K562 (cell line): ENCODE measurements around the gene AKR1C3. TPM values are rescaled to one million over a fixed set of nuclear protein-coding genes. Genes with fewer than 3 reads are reported as not detected.

ENCODE experiments used
- ATAC-seq: fragments of 200-7000 bp; cut with Tn5 transposase; 3 replicates; pipeline ENCODE4 v1.9.1; 2020; ENCODE audit warnings: moderate library complexity
- BruUV-seq: library from RNA; stranded (reverse); fragments of 400-500 nt; replicated peaks from 2 replicates; lab custom pipeline; 2021; lab: Mats Ljungman, UMichigan
- CTCF ChIA-PET: fragments of 300-600 bp; formaldehyde crosslinking; extraction: SDS; loops from one replicate; lab custom pipeline; 2021; ENCODE audit warnings: low intra/inter-chr PET ratio; lab: Yijun Ruan, JAX
- POLR2A ChIA-PET: fragments of 300-600, 350-650 bp; sonication (Branson Sonifier 250); formaldehyde crosslinking; extraction: SDS; loops from one replicate; lab custom pipeline; 2021; ENCODE audit warnings: antibody characterized with exemption, inconsistent platforms; lab: Yijun Ruan, JAX
- DNase-seq, 4 experiments: peaks; one replicate each; pipeline versions ENCODE4 v3.0.0 to v3.0.0-alpha.2; 2011 to 2018; ENCODE audit warnings: low spot score in 3 of 4, mixed read lengths in 3 of 4; ENCODE audit errors: extremely low read depth in 1 of 4
- FAIRE-seq: peaks from 2 replicates; lab custom pipeline; 2011; peaks lifted over from hg19 to GRCh38; lab: Jason Lieb, UNC
- H2AFZ ChIP-seq: 2 replicates; pipeline ENCODE4 v1.6.0; 2011; ENCODE audit warnings: low read depth, low read length, control low read depth, inconsistent platforms
- H3K27ac ChIP-seq: fragments of 200-600 bp; 3 replicates; pipeline ENCODE4 v1.8.0; 2011; ENCODE audit warnings: low read depth, mild to moderate bottlenecking, control low read depth, inconsistent platforms, low read length, moderate library complexity, mixed read lengths; ENCODE audit errors: extremely low read depth
- H3K27me3 ChIP-seq, 2 experiments: fragments of 300-600 bp in 1 of 2; 2 replicates in 1 of 2; 3 replicates in 1 of 2; pipeline versions ENCODE4 v1.6.0 to v1.8.0; 2011; ENCODE audit warnings: inconsistent platforms in 2 of 2, low read length in 2 of 2, mild to moderate bottlenecking in 1 of 2, mixed read lengths in 1 of 2, moderate library complexity in 1 of 2; ENCODE audit not compliant: control insufficient read depth in 2 of 2, insufficient read depth in 2 of 2
- H3K36me3 ChIP-seq: fragments of 300-600 bp; 3 replicates; pipeline ENCODE4 v1.8.0; 2011; ENCODE audit warnings: mild to moderate bottlenecking, low read length, inconsistent platforms; ENCODE audit not compliant: control insufficient read depth, insufficient read depth
- H3K4me1 ChIP-seq, 2 experiments: fragments of 200-600 bp in 1 of 2; replicated peaks in 1 of 2; 2 replicates in 1 of 2; 3 replicates in 1 of 2; pipeline versions ENCODE4 v1.5.1 to v1.8.0; 2011; ENCODE audit warnings: inconsistent platforms in 2 of 2, low read length in 2 of 2, mild to moderate bottlenecking in 1 of 2, mixed read lengths in 1 of 2, moderate library complexity in 1 of 2; ENCODE audit not compliant: control insufficient read depth in 2 of 2, insufficient read depth in 2 of 2
- H3K4me2 ChIP-seq: 2 replicates; pipeline ENCODE4 v1.6.1; 2011; ENCODE audit warnings: low read length, control low read depth, inconsistent platforms, mixed read lengths; ENCODE audit not compliant: insufficient read depth
- H3K4me3 ChIP-seq: fragments of 200-600 bp; sonication (generic), shearing (Covaris generic); 2 replicates; pipeline ENCODE4 v1.5.1; 2016; ENCODE audit warnings: control low read depth, inconsistent platforms
- H3K79me2 ChIP-seq: fragments of 200-600 bp; 3 replicates; pipeline ENCODE4 v1.8.0; 2011; ENCODE audit warnings: low read length, inconsistent platforms; ENCODE audit not compliant: control insufficient read depth, insufficient read depth
- H3K9ac ChIP-seq, 2 experiments: 2 replicates each; pipeline versions ENCODE4 v1.6.0 to v1.6.1; 2011; ENCODE audit warnings: low read depth in 2 of 2, low read length in 2 of 2, control low read depth in 1 of 2, inconsistent platforms in 1 of 2, mild to moderate bottlenecking in 1 of 2, mixed read lengths in 1 of 2; ENCODE audit not compliant: insufficient read depth in 1 of 2
- H3K9me1 ChIP-seq: one replicate; pipeline ENCODE4 v1.6.0; 2011; ENCODE audit warnings: inconsistent platforms, mild to moderate bottlenecking, low read length, moderate library complexity; ENCODE audit not compliant: control insufficient read depth, insufficient read depth
- H3K9me3 ChIP-seq: replicated peaks from 2 replicates; pipeline ENCODE4 v1.5.1; 2011; ENCODE audit warnings: low read depth, low read length, inconsistent platforms; ENCODE audit not compliant: control insufficient read depth, insufficient read depth
- H4K20me1 ChIP-seq: replicated peaks from 2 replicates; pipeline ENCODE4 v1.6.1; 2011; ENCODE audit warnings: low read length, inconsistent platforms, mixed read lengths; ENCODE audit not compliant: control insufficient read depth, insufficient read depth
- HNRNPH1 ChIP-seq: fragments of 200-400 bp; formaldehyde crosslinking; optimal IDR thresholded peaks from 2 replicates; pipeline ENCODE3; 2017; ENCODE audit warnings: low read depth, mild to moderate bottlenecking, low read length, moderate library complexity
- ZC3H4 ChIP-seq: sonication (generic); formaldehyde crosslinking; IDR thresholded peaks from 2 replicates; pipeline ENCODE4 v1.9.0; 2021; ENCODE audit warnings: missing genetic modification reagents, borderline replicate concordance
- ZNF239 ChIP-seq: fragments of 250-450 bp; sonication (Bioruptor Pico); IDR thresholded peaks from 2 replicates; pipeline ENCODE4 v1.4.0; 2020; ENCODE audit warnings: mild to moderate bottlenecking
- ZNF316 ChIP-seq: fragments of 450-650 bp; IDR thresholded peaks from 2 replicates; pipeline ENCODE4 v1.6.1; 2016
- WGBS: fragments of 100-300 bp; shearing (Covaris generic); methylation state at CpG from one replicate; pipeline ENCODE4 v1.1.6; 2016; ENCODE audit warnings: low coverage, mixed read lengths; ENCODE audit not compliant: insufficient coverage; ENCODE audit errors: missing lambda C conversion rate; 5-methylcytosine and 5-hydroxymethylcytosine counted together
- in situ Hi-C: fragments of 300-500 bp; cut with MboI; formaldehyde crosslinking; loops from 4 replicates; pipeline ENCODE4 v1.15.0; 2018; ENCODE audit warnings: inconsistent platforms, mixed read lengths
- intact Hi-C: fragments of 100-400 bp; cut with micrococcal nuclease; formaldehyde crosslinking; loops from 2 replicates; pipeline ENCODE4 v1.14.2; 2022
- polyA plus RNA-seq, 8 experiments: library from polyadenylated mRNA; depleted of rRNA in 4 of 8; stranded (reverse) in 5 of 8; unstranded in 3 of 8; fragments of >200 nt; fragmentation: Nextera tagmentation in 2 of 8; fragmentation: Illumina TruSeq in 1 of 8; extraction: Ambion mirVana in 2 of 8; extraction: Trizol in 1 of 8; gene quantifications; 2 replicates each; pipeline versions ENCODE4 v1.2.1 to v1.2.3, GENCODE V29; 2011 to 2014; ENCODE audit warnings: inconsistent platforms in 1 of 8, missing spikeins in 1 of 8
- total RNA-seq, 7 experiments: library from RNA; depleted of rRNA in 6 of 7; stranded (reverse); fragments of >200 nt in 6 of 7; fragmentation: Illumina TruSeq in 2 of 7; extraction: Trizol in 2 of 7; gene quantifications; 2 replicates each; pipeline versions ENCODE4 v1.2.1 to v1.2.3, GENCODE V29; 2011 to 2021; ENCODE audit warnings: low replicate concordance in 1 of 7

The AKR1C3 gene
- total and polyA plus RNA-seq, 9 of the 15 experiments (the other 6 are each of a cell fraction or from before 2014, with no cell fraction given) = 4.6 to 20.4 (median 10.1) TPM

DNA sequence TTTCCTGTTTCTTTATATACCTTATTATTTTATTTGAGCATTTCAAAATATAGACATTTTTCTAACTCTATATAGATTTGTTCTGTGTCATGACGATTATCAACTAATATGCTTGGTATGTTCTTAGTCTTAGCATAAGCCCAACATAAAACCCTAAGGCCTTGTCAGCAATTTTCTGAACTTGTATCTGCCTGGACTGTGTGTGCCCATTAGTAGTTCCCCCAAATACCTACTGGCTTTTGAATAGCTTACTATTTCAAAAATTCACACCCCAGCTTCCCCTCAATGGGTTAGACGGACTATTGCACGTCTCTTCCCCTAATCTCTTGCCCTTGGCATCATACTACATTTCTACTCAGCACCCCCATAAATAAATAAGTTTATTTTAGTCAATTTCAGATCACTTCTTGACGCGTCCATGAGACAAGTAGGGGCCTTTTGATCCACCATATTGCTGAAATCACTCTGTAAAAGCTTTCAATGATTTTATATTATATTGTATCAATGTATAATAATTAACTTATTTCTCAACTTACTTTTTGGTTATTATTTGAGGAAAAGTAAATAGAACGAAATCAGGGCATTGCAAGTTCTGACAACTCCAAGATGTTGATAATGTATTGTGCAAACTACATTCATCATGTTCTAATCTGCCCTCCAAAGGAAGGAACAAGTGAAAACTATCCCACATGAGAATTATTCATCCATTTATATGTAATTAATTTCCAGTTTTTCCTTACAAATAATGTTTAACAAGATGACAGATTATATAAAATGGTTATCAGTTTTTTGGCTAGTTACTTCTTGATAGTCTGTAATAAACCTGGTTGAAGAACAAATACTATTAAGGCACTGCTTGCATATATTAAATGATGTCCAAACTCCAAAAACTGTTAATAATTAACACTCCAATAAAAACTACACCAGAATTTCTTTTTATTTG is 1.1 kb upstream of the AKR1C3 start:
- no peak overlapping the region for H3K9ac ChIP-seq
- ATAC-seq (no peak), FAIRE-seq (no peak), DNase-seq (no peak)
- no peaks in the 10 kb centered on the region; a peak in 1 of 5 replicates for H3K4me1 ChIP-seq
- in situ Hi-C loops = no loop called here
- H3K27me3 ChIP-seq = no peaks in the 10 kb centered on the region
- H3K4me3 ChIP-seq = no peak overlapping the region
- no peaks in the 10 kb centered on the region for H4K20me1 ChIP-seq
- TF ChIP-seq ZC3H4 (CRISPR knock-in tag) = no peak
- 0 out of 2 replicates have a peak, but pooled peaks have one; percentile 21 for TF ChIP-seq ZNF316
- no peak for TF ChIP-seq HNRNPH1
- TF ChIP-seq ZNF239 (CRISPR knock-in tag) = no peak
- no peaks in the 10 kb centered on the region for H3K79me2 ChIP-seq
- H2AFZ ChIP-seq = no peak overlapping the region
- peaks cover 7% of the 10 kb centered on the region for H3K9me3 ChIP-seq
- ChIA-PET POLR2A (no interaction called here), CTCF (interaction anchor here (1.5 to 2.2 kb wide), 2 partner anchors 243 to 278 kb away, joined by 4 to 8 read pairs; no protein-coding TSS in a partner anchor)
- 70% methylated on average over 6 of the region's 6 CpGs for WGBS
- BruUV-seq = no TSS peak
- no peaks in the 10 kb centered on the region for H3K36me3 ChIP-seq
- intact Hi-C loops = loop anchor here (10.0 kb wide), 1 partner anchor 278 kb away; no protein-coding TSS in a partner anchor
- no peak overlapping the region for H3K4me2 ChIP-seq
- H3K9me1 ChIP-seq = no peaks in the 10 kb centered on the region
- H3K27ac ChIP-seq = no peak overlapping the region
